ENCODE measurements around the gene MORC3.

The MORC3 gene

GRCh38 chr21:36319767-36320420 is at the start of gene MORC3:
TSS of gene MORC3 (plus strand) at chr21:36320197. CDS start at chr21:36320265, 68 bp downstream.
- POLR2A ChIA-PET: interaction anchor here (0.5 to 2.2 kb wide), 46 partner anchors 10 to 381 kb away, joined by 3 to 28 read pairs (median 4); partner anchors contain the start of genes CBR1, CBR3, CHAF1B and DOP1B
- peaks cover 12% of the 10 kb centered on the region for H3K4me1 ChIP-seq (ENCODE audit: control insufficient read depth, insufficient read depth, low read length)
- H3K27ac ChIP-seq (ENCODE audit: extremely low read depth, low read depth, low read length): peak within 1 kb of the TSS; percentile 88
- peak within 1 kb of the TSS; percentile 83 for H3K4me3 ChIP-seq (ENCODE audit: low read depth, low read length)
- CTCF ChIA-PET: interaction anchor here (0.6 to 1.3 kb wide), 10 partner anchors 11 to 197 kb away, joined by 3 to 4 read pairs (median 4); no protein-coding TSS in a partner anchor
- H3K36me3 ChIP-seq (ENCODE audit: control insufficient read depth in 2 of 2, insufficient read depth in 1 of 2, low read length in 2 of 2): peaks cover 10 to 13% of the 10 kb centered on the region in 2 experiments; a peak in 2 of 3 replicates
- no peaks in the 10 kb centered on the region for H3K9me3 ChIP-seq (ENCODE audit: control insufficient read depth, insufficient read depth, low read depth, low read length)
- TF ChIP-seq KLF16 (tag by site-specific recombination; IDR thresholded peaks at IDR 0.05): peak; percentile 19; the same call in 1 of the 2 replicates
- no peak for TF ChIP-seq ZNF529 (tag by site-specific recombination; IDR thresholded peaks at IDR 0.05; ENCODE audit: insufficient replicate concordance)
- TF ChIP-seq OSR2 (tag by site-specific recombination; IDR thresholded peaks at IDR 0.05): peak; percentile 7
- no peak for TF ChIP-seq ZBTB21 (tag by site-specific recombination; IDR thresholded peaks at IDR 0.05)
- peak; percentile 83 for TF ChIP-seq ZEB2 (tag by site-specific recombination; IDR thresholded peaks at IDR 0.05)
- TF ChIP-seq, protein P1, sequence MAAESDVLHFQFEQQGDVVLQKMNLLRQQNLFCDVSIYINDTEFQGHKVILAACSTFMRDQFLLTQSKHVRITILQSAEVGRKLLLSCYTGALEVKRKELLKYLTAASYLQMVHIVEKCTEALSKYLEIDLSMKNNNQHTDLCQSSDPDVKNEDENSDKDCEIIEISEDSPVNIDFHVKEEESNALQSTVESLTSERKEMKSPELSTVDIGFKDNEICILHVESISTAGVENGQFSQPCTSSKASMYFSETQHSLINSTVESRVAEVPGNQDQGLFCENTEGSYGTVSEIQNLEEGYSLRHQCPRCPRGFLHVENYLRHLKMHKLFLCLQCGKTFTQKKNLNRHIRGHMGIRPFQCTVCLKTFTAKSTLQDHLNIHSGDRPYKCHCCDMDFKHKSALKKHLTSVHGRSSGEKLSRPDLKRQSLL (tag by site-specific recombination; IDR thresholded peaks at IDR 0.05): peak; percentile 55; the same call in 1 of the 2 replicates
- TF ChIP-seq MEIS1 (CRISPR knock-in tag; IDR thresholded peaks at IDR 0.05; ENCODE audit: borderline replicate concordance): 0 out of 2 replicates have a peak, but pooled peaks have one; percentile 24
- TF ChIP-seq ZBTB20 (tag by site-specific recombination; IDR thresholded peaks at IDR 0.05): peak; percentile 39; the same call in 1 of the 2 replicates
- 0 out of 2 replicates have a peak, but pooled peaks have one; percentile 3 for TF ChIP-seq GLI4 (tag by site-specific recombination; IDR thresholded peaks at IDR 0.05)
- TF ChIP-seq ZNF629 (tag by site-specific recombination; IDR thresholded peaks at IDR 0.05): peak; percentile 57
- TF ChIP-seq, protein P2, sequence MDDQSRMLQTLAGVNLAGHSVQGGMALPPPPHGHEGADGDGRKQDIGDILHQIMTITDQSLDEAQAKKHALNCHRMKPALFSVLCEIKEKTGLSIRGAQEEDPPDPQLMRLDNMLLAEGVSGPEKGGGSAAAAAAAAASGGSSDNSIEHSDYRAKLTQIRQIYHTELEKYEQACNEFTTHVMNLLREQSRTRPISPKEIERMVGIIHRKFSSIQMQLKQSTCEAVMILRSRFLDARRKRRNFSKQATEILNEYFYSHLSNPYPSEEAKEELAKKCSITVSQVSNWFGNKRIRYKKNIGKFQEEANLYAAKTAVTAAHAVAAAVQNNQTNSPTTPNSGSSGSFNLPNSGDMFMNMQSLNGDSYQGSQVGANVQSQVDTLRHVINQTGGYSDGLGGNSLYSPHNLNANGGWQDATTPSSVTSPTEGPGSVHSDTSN (CRISPR knock-in tag; IDR thresholded peaks at IDR 0.05): 0 out of 2 replicates have a peak, but pooled peaks have one; percentile 59
- TF ChIP-seq KLF10 (tag by site-specific recombination; IDR thresholded peaks at IDR 0.05): peak; percentile 10; the same call in 1 of the 2 replicates
- TF ChIP-seq ZNF335 (tag by site-specific recombination; conservative IDR thresholded peaks at IDR 0.05): 0 out of 2 replicates have a peak, but pooled peaks have one; percentile 43
- TF ChIP-seq ZNF391 (tag by site-specific recombination; IDR thresholded peaks at IDR 0.05; ENCODE audit: borderline replicate concordance, low read depth): peak; percentile 56; the same call in 1 of the 2 replicates
- TF ChIP-seq ZNF558 (tag by site-specific recombination; IDR thresholded peaks at IDR 0.05): 0 out of 2 replicates have a peak, but pooled peaks have one; percentile 13
- TF ChIP-seq ZNF394 (tag by site-specific recombination; IDR thresholded peaks at IDR 0.05; ENCODE audit: borderline replicate concordance): 0 out of 2 replicates have a peak, but pooled peaks have one; percentile 19
- TF ChIP-seq ZNF184 (tag by site-specific recombination; IDR thresholded peaks at IDR 0.05): peak; percentile 36
- TF ChIP-seq ZNF596 (tag by site-specific recombination; IDR thresholded peaks at IDR 0.05): no peak
- 0 out of 2 replicates have a peak, but pooled peaks have one; percentile 26 for TF ChIP-seq ZBTB8A (tag by site-specific recombination; IDR thresholded peaks at IDR 0.05)
- TF ChIP-seq ZFP69B (tag by site-specific recombination; IDR thresholded peaks at IDR 0.05): 0 out of 2 replicates have a peak, but pooled peaks have one; percentile 20
- peak; percentile 87 for TF ChIP-seq KLF8 (tag by site-specific recombination; IDR thresholded peaks at IDR 0.05)
- TF ChIP-seq KLF1 (tag by site-specific recombination; IDR thresholded peaks at IDR 0.05): peak; percentile 79
- peak; percentile 70 for TF ChIP-seq MZF1 (tag by site-specific recombination; IDR thresholded peaks at IDR 0.05; ENCODE audit: borderline replicate concordance)
- peak; percentile 85; the same call in 1 of the 2 replicates for TF ChIP-seq ZNF76 (tag by site-specific recombination; IDR thresholded peaks at IDR 0.05; ENCODE audit: borderline replicate concordance, low read depth)
- no peak for TF ChIP-seq ZNF837 (tag by site-specific recombination; IDR thresholded peaks at IDR 0.05)
- 0 out of 2 replicates have a peak, but pooled peaks have one; percentile 2 for TF ChIP-seq GLIS1 (tag by site-specific recombination; IDR thresholded peaks at IDR 0.05)
- peak; percentile 91; the same call in 1 of the 2 replicates for TF ChIP-seq ZNF362 (tag by site-specific recombination; IDR thresholded peaks at IDR 0.05)
- TF ChIP-seq, protein P3, sequence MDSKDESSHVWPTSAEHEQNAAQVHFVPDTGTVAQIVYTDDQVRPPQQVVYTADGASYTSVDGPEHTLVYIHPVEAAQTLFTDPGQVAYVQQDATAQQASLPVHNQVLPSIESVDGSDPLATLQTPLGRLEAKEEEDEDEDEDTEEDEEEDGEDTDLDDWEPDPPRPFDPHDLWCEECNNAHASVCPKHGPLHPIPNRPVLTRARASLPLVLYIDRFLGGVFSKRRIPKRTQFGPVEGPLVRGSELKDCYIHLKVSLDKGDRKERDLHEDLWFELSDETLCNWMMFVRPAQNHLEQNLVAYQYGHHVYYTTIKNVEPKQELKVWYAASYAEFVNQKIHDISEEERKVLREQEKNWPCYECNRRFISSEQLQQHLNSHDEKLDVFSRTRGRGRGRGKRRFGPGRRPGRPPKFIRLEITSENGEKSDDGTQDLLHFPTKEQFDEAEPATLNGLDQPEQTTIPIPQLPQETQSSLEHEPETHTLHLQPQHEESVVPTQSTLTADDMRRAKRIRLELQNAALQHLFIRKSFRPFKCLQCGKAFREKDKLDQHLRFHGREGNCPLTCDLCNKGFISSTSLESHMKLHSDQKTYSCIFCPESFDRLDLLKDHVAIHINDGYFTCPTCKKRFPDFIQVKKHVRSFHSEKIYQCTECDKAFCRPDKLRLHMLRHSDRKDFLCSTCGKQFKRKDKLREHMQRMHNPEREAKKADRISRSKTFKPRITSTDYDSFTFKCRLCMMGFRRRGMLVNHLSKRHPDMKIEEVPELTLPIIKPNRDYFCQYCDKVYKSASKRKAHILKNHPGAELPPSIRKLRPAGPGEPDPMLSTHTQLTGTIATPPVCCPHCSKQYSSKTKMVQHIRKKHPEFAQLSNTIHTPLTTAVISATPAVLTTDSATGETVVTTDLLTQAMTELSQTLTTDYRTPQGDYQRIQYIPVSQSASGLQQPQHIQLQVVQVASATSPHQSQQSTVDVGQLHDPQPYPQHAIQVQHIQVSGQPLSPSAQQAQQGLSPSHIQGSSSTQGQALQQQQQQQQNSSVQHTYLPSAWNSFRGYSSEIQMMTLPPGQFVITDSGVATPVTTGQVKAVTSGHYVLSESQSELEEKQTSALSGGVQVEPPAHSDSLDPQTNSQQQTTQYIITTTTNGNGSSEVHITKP (tag by site-specific recombination; IDR thresholded peaks at IDR 0.05): peak; percentile 81
- TF ChIP-seq ZXDB (tag by site-specific recombination; IDR thresholded peaks at IDR 0.05): peak; percentile 76; the same call in 1 of the 2 replicates
- TF ChIP-seq ZBTB17 (tag by site-specific recombination; IDR thresholded peaks at IDR 0.05): peak; percentile 98
